CD4-positive, alpha-beta T cell (primary cell): ENCODE measurements around the gene CNTN4. TPM values are rescaled to one million over a fixed set of nuclear protein-coding genes. Genes with fewer than 3 reads are reported as not detected.

ENCODE experiments used
- ATAC-seq: fragments of 200-7000 bp; cut with Tn5 transposase; one replicate; pipeline ENCODE4 v1.10.0; 2022; ENCODE audit warnings: mild to moderate bottlenecking; ENCODE audit not compliant: poor library complexity
- CTCF ChIA-PET: fragments of 350-600 bp; sonication (Branson Sonifier 250); formaldehyde crosslinking; loops from one replicate; lab custom pipeline; 2021; ENCODE audit warnings: antibody characterized with exemption, inconsistent platforms; lab: Charles Lee
- POLR2A ChIA-PET: fragments of 350-600 bp; sonication (Branson Sonifier 250); formaldehyde crosslinking; loops from one replicate; lab custom pipeline; 2021; ENCODE audit warnings: antibody characterized with exemption, inconsistent platforms; lab: Charles Lee
- DNase-seq, 14 experiments: peaks; one replicate each; pipeline ENCODE4 v3.0.0-alpha.2; 2013 to 2020; ENCODE audit warnings: mixed read lengths in 2 of 14
- H3K27ac ChIP-seq, 2 donors: one replicate each; pipeline versions ENCODE4 v1.5.1 to v1.7.0; 2013; ENCODE audit warnings: low read length in 2 of 2, low read depth in 1 of 2, mild to moderate bottlenecking in 1 of 2
- H3K27me3 ChIP-seq, 2 experiments: 1 replicate in 1 of 2; 2 replicates in 1 of 2; pipeline versions ENCODE4 v1.6.1 to v1.7.0; 2013; ENCODE audit warnings: low read length in 2 of 2, control low read depth in 1 of 2, mild to moderate bottlenecking in 1 of 2, moderate library complexity in 1 of 2; ENCODE audit not compliant: insufficient read depth in 2 of 2, control insufficient read depth in 1 of 2
- H3K36me3 ChIP-seq: one replicate; pipeline ENCODE4 v1.6.1; 2013; ENCODE audit warnings: low read length, control low read depth; ENCODE audit not compliant: insufficient read depth
- H3K4me1 ChIP-seq: one replicate; pipeline ENCODE4 v1.6.1; 2013; ENCODE audit warnings: low read length, control low read depth; ENCODE audit not compliant: insufficient read depth
- H3K4me3 ChIP-seq: one replicate; pipeline ENCODE4 v1.5.1; 2013; ENCODE audit warnings: mild to moderate bottlenecking, low read length, moderate library complexity
- H3K9me3 ChIP-seq, 2 experiments: 1 replicate in 1 of 2; 2 replicates in 1 of 2; pipeline versions ENCODE4 v1.6.1 to v1.7.0; 2013; ENCODE audit warnings: low read length in 2 of 2, mild to moderate bottlenecking in 2 of 2, control low read depth in 1 of 2, moderate library complexity in 1 of 2; ENCODE audit not compliant: control insufficient read depth in 1 of 2, insufficient read depth in 1 of 2
- H3K27ac Mint-ChIP-seq: one replicate; pipeline ENCODE4 v1.8.0; 2020; ENCODE audit warnings: mixed read lengths
- H3K27me3 Mint-ChIP-seq: one replicate; pipeline ENCODE4 v1.8.0; 2021; ENCODE audit warnings: mixed read lengths
- H3K36me3 Mint-ChIP-seq: one replicate; pipeline ENCODE4 v1.8.0; 2021; ENCODE audit warnings: low read depth, mixed read lengths
- H3K4me1 Mint-ChIP-seq: one replicate; pipeline ENCODE4 v1.8.0; 2021; ENCODE audit warnings: low read depth, mixed read lengths
- H3K4me3 Mint-ChIP-seq: one replicate; pipeline ENCODE4 v1.8.0; 2020; ENCODE audit warnings: mild to moderate bottlenecking, mixed read lengths
- H3K9me3 Mint-ChIP-seq: one replicate; pipeline ENCODE4 v1.8.0; 2020; ENCODE audit warnings: mixed read lengths
- intact Hi-C, 2 experiments: fragments of 100-400 bp; cut with DNase I in 1 of 2; cut with micrococcal nuclease in 1 of 2; formaldehyde crosslinking; loops; one replicate each; pipeline versions ENCODE4 v1.15.1 to v1.9.0; 2023 to 2025; cut with DNase I, micrococcal nuclease
- total RNA-seq, 174 experiments: library from RNA in 2 of 174; stranded (reverse) in 2 of 174; gene quantifications; one replicate each; pipeline ENCODE4 v1.2.3 and lab custom pipeline; 2021 to 2026
- TF ChIP-seq, protein P1 (sequence below): fragments of 200-600 bp; IDR thresholded peaks from one replicate; pipeline ENCODE4 v1.8.0; 2022; ENCODE audit warnings: antibody characterized with exemption, mild to moderate bottlenecking

Gene CNTN4
- total RNA-seq, 2 experiments from 2014 or later = not detected

DNA sequence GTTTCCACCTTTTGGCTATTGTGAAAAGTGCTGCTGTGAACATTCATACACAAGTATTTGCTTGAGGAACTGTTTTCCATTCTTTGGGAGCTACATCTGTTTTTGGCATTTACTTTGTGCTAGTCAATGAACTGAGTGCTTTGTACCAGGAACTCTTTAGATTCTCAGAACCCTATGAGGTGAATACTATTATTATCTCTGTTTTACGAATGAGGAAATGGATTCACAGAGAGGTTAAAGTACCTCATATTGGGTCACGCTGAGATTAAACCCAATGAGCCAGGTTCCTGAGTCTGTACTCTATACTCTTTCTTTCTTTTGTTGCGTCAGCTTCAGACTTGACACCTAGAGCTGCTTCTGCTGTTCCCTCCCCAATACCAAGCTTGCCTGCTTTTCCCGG is 358.1 kb downstream of the CNTN4 start:
- H3K4me3 Mint-ChIP-seq = no peak overlapping the region
- no peak overlapping the region for H3K4me3 ChIP-seq
- no peaks in the 10 kb centered on the region for H3K36me3 Mint-ChIP-seq
- no peaks in the 10 kb centered on the region for H3K9me3 Mint-ChIP-seq
- H3K9me3 ChIP-seq = no peaks in the 10 kb centered on the region
- DNase-seq (no peak), ATAC-seq (no peak)
- no peaks in the 10 kb centered on the region for H3K4me1 ChIP-seq
- intact Hi-C loops = no loop called here
- H3K27ac ChIP-seq = no peak overlapping the region
- POLR2A ChIA-PET = no interaction called here
- no peak overlapping the region for H3K27ac Mint-ChIP-seq
- CTCF ChIA-PET = no interaction called here
- H3K27me3 Mint-ChIP-seq = no peaks in the 10 kb centered on the region
- H3K4me1 Mint-ChIP-seq = no peaks in the 10 kb centered on the region
- no peaks in the 10 kb centered on the region for H3K36me3 ChIP-seq
- TF ChIP-seq, protein P1, sequence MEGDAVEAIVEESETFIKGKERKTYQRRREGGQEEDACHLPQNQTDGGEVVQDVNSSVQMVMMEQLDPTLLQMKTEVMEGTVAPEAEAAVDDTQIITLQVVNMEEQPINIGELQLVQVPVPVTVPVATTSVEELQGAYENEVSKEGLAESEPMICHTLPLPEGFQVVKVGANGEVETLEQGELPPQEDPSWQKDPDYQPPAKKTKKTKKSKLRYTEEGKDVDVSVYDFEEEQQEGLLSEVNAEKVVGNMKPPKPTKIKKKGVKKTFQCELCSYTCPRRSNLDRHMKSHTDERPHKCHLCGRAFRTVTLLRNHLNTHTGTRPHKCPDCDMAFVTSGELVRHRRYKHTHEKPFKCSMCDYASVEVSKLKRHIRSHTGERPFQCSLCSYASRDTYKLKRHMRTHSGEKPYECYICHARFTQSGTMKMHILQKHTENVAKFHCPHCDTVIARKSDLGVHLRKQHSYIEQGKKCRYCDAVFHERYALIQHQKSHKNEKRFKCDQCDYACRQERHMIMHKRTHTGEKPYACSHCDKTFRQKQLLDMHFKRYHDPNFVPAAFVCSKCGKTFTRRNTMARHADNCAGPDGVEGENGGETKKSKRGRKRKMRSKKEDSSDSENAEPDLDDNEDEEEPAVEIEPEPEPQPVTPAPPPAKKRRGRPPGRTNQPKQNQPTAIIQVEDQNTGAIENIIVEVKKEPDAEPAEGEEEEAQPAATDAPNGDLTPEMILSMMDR = no peak
- no peaks in the 10 kb centered on the region for H3K27me3 ChIP-seq

DNA sequence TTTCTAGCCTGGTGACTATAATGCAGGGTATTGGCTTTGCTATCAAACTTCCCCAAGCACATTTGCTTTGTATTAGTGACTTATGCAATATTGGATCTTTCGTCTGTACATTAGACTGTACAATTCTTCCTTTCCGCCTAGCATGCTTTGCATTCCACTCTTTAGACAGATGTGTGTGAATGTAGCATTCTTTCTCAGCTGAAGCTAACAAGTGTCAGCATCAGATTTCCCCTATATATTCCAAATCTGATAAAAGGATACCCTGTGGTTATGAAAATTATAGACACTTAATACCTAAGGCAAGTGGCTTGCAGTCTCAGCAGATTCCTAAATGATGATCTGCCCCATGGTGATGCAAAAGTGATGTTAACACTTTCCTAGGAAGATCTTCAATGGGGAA is 360.1 kb downstream of the CNTN4 start:
- intact Hi-C loops = no loop called here
- Mint-ChIP-seq H3K4me3 (no peak overlapping the region), H3K27me3 (no peaks in the 10 kb centered on the region), H3K27ac (no peak overlapping the region), H3K36me3 (no peaks in the 10 kb centered on the region), H3K4me1 (no peaks in the 10 kb centered on the region), H3K9me3 (no peaks in the 10 kb centered on the region)
- Histone ChIP-seq H3K9me3 (no peaks in the 10 kb centered on the region), H3K36me3 (no peaks in the 10 kb centered on the region), H3K4me3 (no peak overlapping the region), H3K4me1 (no peaks in the 10 kb centered on the region), H3K27me3 (no peaks in the 10 kb centered on the region), H3K27ac (no peak overlapping the region)
- CTCF ChIA-PET = no interaction called here
- no peak for ATAC-seq
- no peak for DNase-seq
- POLR2A ChIA-PET = no interaction called here
- TF ChIP-seq, protein P1 = no peak

DNA sequence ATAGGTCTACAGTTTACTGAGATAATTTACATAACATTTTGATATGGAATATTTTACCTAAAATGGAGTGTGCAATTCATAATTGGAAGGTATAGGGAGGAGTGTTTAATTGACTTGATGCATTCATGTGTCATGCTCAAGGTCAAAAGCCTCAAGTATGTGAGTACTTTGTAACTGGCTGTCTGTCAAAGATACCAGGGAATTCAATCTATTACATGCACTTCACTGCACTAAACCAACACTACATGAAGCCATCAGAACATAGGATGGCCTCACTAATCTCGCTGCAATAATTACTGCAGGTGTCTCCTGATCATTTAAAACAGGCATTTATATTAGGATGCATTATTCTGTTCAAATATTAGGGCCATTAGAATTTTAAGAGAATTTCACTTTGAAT is 367.2 kb downstream of the CNTN4 start:
- no peaks in the 10 kb centered on the region for H3K27me3 ChIP-seq
- H3K4me1 ChIP-seq = no peaks in the 10 kb centered on the region
- H3K9me3 ChIP-seq = no peaks in the 10 kb centered on the region
- no peak overlapping the region for H3K4me3 ChIP-seq
- intact Hi-C loops = no loop called here
- DNase-seq (no peak), ATAC-seq (no peak)
- CTCF ChIA-PET = no interaction called here
- no peaks in the 10 kb centered on the region for H3K36me3 ChIP-seq
- no peaks in the 10 kb centered on the region for H3K4me1 Mint-ChIP-seq
- no peak overlapping the region for H3K4me3 Mint-ChIP-seq
- no peak overlapping the region for H3K27ac Mint-ChIP-seq
- POLR2A ChIA-PET = no interaction called here
- H3K9me3 Mint-ChIP-seq = no peaks in the 10 kb centered on the region
- H3K27me3 Mint-ChIP-seq = no peaks in the 10 kb centered on the region
- H3K27ac ChIP-seq = no peak overlapping the region
- H3K36me3 Mint-ChIP-seq = no peaks in the 10 kb centered on the region
- TF ChIP-seq, protein P1 = no peak
